ENCODE results near the gene CDIPT. TPM values are rescaled to one million over a fixed set of nuclear protein-coding genes. Genes with fewer than 3 reads are reported as not detected.

Gene CDIPT
- total and polyA plus RNA-seq, 2 of the 13 experiments (the other 11 are each of a cell fraction or from before 2014, with no cell fraction given): 54.9 to 97.5 TPM

DNA sequence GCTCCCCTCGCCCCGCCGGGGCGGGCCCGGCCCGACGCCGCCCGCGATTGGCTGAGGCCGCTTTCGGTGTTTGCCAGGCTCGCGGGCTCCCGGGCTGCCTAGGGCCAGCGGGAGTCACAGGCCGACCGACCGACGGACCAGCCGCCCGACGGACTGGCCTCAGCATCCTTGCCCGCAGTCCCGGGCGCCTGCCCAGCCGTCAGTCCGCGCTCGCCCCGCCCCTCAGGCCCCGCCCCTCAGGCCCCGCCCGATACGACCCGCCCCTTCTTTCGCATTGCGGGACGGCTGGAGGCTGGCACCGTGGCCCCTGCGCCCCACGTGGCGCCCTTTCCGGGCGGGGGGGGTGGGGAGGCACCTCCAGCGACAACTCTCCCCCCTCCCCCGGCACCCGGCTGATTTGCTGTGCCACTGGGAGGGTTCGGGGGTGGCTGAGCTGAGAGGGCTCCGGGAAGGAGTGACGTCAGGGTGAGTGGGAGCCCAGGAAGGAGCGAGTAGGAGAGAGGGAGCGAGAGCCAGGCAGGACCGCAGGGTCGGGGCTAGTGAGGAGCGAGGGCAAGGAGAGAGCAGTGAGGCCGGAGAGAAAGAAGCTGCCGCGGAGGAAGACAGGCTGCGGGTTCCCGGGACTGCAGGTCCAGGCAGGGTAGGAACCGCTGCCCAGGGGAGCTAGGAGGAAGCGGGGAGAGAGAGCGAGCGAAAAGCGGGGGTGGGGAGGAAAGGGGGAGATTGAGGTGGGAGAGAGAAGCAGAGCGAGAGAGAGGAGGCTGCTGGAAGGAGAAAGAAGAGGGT lies 37.3 kb upstream of the CDIPT start, which contains the start of gene ASPHD1 (continued):
- TF ChIP-seq ZSCAN9 (CRISPR knock-in tag; IDR thresholded peaks at IDR 0.05; ENCODE audit: borderline replicate concordance): no peak; the same call in 1 of the 2 replicates
- peak; percentile 95 for TF ChIP-seq ATF7 (IDR thresholded peaks at IDR 0.05)
- peak; percentile 93 for TF ChIP-seq ATF7 (CRISPR knock-in tag; IDR thresholded peaks at IDR 0.05)
- no peak for TF ChIP-seq ZNF615 (CRISPR knock-in tag; IDR thresholded peaks at IDR 0.05; ENCODE audit: borderline replicate concordance)
- TF ChIP-seq BRF2 (CRISPR knock-in tag; IDR thresholded peaks at IDR 0.05): peak; percentile 93; the same call in 1 of the 2 replicates
- TF ChIP-seq ISL2 (CRISPR knock-in tag; IDR thresholded peaks at IDR 0.05): no peak; the same call in 1 of the 2 replicates
- TF ChIP-seq ZNF382 (CRISPR knock-in tag; IDR thresholded peaks at IDR 0.05; ENCODE audit: borderline replicate concordance): no peak
- TF ChIP-seq RBAK (CRISPR knock-in tag; IDR thresholded peaks at IDR 0.05): no peak
- TF ChIP-seq, protein P1, sequence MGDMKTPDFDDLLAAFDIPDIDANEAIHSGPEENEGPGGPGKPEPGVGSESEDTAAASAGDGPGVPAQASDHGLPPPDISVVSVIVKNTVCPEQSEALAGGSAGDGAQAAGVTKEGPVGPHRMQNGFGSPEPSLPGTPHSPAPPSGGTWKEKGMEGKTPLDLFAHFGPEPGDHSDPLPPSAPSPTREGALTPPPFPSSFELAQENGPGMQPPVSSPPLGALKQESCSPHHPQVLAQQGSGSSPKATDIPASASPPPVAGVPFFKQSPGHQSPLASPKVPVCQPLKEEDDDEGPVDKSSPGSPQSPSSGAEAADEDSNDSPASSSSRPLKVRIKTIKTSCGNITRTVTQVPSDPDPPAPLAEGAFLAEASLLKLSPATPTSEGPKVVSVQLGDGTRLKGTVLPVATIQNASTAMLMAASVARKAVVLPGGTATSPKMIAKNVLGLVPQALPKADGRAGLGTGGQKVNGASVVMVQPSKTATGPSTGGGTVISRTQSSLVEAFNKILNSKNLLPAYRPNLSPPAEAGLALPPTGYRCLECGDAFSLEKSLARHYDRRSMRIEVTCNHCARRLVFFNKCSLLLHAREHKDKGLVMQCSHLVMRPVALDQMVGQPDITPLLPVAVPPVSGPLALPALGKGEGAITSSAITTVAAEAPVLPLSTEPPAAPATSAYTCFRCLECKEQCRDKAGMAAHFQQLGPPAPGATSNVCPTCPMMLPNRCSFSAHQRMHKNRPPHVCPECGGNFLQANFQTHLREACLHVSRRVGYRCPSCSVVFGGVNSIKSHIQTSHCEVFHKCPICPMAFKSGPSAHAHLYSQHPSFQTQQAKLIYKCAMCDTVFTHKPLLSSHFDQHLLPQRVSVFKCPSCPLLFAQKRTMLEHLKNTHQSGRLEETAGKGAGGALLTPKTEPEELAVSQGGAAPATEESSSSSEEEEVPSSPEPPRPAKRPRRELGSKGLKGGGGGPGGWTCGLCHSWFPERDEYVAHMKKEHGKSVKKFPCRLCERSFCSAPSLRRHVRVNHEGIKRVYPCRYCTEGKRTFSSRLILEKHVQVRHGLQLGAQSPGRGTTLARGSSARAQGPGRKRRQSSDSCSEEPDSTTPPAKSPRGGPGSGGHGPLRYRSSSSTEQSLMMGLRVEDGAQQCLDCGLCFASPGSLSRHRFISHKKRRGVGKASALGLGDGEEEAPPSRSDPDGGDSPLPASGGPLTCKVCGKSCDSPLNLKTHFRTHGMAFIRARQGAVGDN (CRISPR knock-in tag; IDR thresholded peaks at IDR 0.05): peak; percentile 73
- peak; percentile 91; the same call in 1 of the 2 replicates for TF ChIP-seq ZNF776 (CRISPR knock-in tag; IDR thresholded peaks at IDR 0.05)
- no peak for TF ChIP-seq MIXL1 (CRISPR knock-in tag; IDR thresholded peaks at IDR 0.05)
- peak; percentile 91; the same call in 1 of the 2 replicates for TF ChIP-seq ZNF616 (CRISPR knock-in tag; IDR thresholded peaks at IDR 0.05; ENCODE audit: low read depth)
- no peak; the same call in 1 of the 2 replicates for TF ChIP-seq TARDBP (CRISPR knock-in tag; IDR thresholded peaks at IDR 0.05)
- peak; percentile 99 for TF ChIP-seq PATZ1 (CRISPR knock-in tag; IDR thresholded peaks at IDR 0.05)
- peak; percentile 65; the same call in 1 of the 2 replicates for TF ChIP-seq HOXA3 (CRISPR knock-in tag; IDR thresholded peaks at IDR 0.05)
- 0 out of 2 replicates have a peak, but pooled peaks have one; percentile 92 for TF ChIP-seq MED13 (CRISPR knock-in tag; IDR thresholded peaks at IDR 0.05)
- no peak for TF ChIP-seq RARA (CRISPR knock-in tag; IDR thresholded peaks at IDR 0.05)
- peak; percentile 93 for TF ChIP-seq ZNF780A (CRISPR knock-in tag; IDR thresholded peaks at IDR 0.05)
- TF ChIP-seq HDAC2 (CRISPR knock-in tag; IDR thresholded peaks at IDR 0.05): no peak; the same call in 1 of the 2 replicates
- TF ChIP-seq SUZ12 (IDR thresholded peaks at IDR 0.05; ENCODE audit: low read depth, low read length): no peak
- TF ChIP-seq CSRNP2 (CRISPR knock-in tag; conservative IDR thresholded peaks at IDR 0.05; ENCODE audit: low read depth): no peak
- TF ChIP-seq RFX3 (CRISPR knock-in tag; IDR thresholded peaks at IDR 0.05): no peak
